Measurements from ENCODE around the gene PAGE4. TPM values are rescaled to one million over a fixed set of nuclear protein-coding genes. Genes with fewer than 3 reads are reported as not detected.

PAGE4 gene
- total and polyA plus RNA-seq, 2 of the 13 experiments (the other 11 are each of a cell fraction or from before 2014, with no cell fraction given): 1.1 TPM; not detected in 1

DNA sequence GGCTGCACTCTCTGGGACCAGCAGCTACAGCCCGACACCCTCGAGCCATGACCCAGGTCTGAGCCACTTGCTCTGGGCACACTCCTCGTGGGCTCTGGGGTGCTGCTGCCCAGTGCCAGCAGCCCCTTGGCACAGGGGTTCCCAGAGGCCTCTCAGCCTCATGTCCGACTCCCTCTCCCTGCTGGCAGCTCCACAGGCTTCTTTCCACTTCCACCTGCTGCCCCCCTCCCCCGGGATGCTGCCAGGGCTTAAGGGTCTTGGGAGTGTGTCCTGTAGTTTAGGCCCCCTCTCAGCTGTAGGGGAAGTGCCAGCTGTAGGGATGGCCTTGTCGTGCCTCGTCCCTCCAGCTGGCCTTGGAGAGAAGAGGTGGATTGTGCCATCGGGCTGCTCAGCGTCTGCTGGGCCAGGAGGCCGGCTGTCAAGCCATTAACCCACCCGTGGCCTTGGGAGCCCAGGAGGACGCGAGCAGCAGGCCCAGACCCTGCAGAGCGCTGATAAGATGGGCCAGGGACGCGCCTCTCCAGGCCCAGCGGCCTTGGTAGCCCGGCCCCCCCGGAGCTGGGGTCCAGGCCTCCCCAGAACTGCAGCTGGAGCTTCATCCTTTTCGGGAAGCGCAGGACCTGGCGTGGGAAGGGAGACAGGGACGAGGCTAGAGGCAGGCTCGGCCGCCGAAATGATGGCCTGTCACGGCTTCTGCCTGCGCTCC lies 49.2 kb downstream of the PAGE4 start (continued):
- TF ChIP-seq, protein P1, sequence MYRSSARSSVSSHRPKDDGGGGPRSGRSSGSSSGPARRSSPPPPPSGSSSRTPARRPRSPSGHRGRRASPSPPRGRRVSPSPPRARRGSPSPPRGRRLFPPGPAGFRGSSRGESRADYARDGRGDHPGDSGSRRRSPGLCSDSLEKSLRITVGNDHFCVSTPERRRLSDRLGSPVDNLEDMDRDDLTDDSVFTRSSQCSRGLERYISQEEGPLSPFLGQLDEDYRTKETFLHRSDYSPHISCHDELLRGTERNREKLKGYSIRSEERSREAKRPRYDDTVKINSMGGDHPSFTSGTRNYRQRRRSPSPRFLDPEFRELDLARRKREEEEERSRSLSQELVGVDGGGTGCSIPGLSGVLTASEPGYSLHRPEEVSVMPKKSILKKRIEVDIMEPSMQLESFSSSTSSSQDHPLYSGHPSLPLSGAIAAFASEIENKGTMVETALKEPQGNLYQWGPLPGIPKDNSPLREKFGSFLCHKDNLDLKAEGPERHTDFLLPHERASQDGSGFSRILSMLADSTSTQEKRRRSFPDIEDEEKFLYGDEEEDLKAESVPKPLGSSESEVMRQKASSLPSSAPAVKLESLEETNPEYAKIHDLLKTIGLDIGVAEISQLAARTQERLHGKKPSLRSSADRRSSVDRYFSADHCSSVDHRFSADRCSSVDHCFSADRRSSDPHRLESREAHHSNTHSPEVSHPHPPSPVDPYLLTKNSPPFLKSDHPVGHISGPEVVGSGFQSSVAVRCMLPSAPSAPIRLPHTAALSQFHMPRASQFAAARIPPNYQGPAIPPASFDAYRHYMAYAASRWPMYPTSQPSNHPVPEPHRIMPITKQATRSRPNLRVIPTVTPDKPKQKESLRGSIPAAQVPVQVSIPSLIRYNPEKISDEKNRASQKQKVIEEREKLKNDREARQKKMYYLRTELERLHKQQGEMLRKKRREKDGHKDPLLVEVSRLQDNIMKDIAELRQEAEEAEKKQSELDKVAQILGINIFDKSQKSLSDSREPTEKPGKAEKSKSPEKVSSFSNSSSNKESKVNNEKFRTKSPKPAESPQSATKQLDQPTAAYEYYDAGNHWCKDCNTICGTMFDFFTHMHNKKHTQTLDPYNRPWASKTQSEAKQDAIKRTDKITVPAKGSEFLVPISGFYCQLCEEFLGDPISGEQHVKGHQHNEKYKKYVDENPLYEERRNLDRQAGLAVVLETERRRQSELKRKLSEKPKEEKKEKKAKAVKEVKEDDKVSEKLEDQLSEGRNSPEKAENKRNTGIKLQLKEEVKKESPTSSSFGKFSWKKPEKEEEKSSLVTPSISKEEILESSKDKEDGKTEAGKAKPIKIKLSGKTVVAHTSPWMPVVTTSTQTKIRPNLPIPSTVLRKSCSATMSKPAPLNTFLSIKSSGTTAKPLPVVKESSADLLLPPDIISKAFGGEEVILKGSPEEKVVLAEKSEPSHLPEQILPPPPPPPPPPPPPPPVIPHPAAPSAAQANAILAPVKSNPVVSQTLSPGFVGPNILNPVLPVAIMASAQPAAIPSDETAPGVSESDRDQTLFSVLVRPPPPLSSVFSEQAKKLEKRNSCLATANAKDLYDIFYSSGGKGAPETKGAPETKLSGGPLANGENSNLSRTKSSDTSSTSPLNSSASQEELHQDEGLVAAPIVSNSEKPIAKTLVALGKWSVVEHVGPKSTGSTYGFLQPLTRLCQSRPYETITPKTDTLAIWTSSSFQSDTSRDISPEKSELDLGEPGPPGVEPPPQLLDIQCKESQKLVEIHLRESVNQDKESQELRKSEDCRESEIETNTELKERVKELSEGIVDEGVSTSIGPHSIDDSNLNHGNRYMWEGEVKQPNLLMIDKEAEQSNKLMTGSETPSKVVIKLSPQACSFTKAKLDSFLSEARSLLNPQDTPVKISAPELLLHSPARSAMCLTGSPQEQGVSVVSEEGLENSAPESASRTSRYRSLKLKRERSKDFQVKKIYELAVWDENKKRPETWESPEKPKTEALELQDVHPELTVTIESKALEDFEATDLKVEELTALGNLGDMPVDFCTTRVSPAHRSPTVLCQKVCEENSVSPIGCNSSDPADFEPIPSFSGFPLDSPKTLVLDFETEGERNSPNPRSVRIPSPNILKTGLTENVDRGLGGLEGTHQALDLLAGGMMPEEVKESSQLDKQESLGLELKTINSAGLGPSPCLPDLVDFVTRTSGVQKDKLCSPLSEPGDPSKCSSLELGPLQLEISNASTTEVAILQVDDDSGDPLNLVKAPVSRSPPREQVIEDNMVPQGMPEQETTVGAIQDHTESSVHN (CRISPR knock-in tag; IDR thresholded peaks at IDR 0.05): no peak
- TF ChIP-seq ZNF850 (CRISPR knock-in tag; conservative IDR thresholded peaks at IDR 0.05) (no peak), ARHGAP35 (CRISPR knock-in tag; IDR thresholded peaks at IDR 0.05; ENCODE audit: borderline replicate concordance) (no peak), ZNF496 (CRISPR knock-in tag; IDR thresholded peaks at IDR 0.05; ENCODE audit: insufficient replicate concordance) (no peak), MAFG (CRISPR knock-in tag; IDR thresholded peaks at IDR 0.05) (no peak), KLF6 (CRISPR knock-in tag; IDR thresholded peaks at IDR 0.05) (no peak), RBM22 (optimal IDR thresholded peaks at IDR 0.05; ENCODE audit: low read length) (no peak), THAP11 (CRISPR knock-in tag; IDR thresholded peaks at IDR 0.05) (no peak), BHLHE40 (IDR thresholded peaks at IDR 0.05; ENCODE audit: low read length) (no peak), ZFP37 (CRISPR knock-in tag; IDR thresholded peaks at IDR 0.05; ENCODE audit: borderline replicate concordance) (no peak), HMG20A (CRISPR knock-in tag; IDR thresholded peaks at IDR 0.05; ENCODE audit: borderline replicate concordance) (no peak), ZNF235 (CRISPR knock-in tag; IDR thresholded peaks at IDR 0.05; ENCODE audit: borderline replicate concordance) (no peak), ZNF607 (CRISPR knock-in tag; IDR thresholded peaks at IDR 0.05; ENCODE audit: borderline replicate concordance) (peak; percentile 9; the same call in 1 of the 2 replicates), ZSCAN30 (CRISPR knock-in tag; IDR thresholded peaks at IDR 0.05) (no peak), KLF13 (CRISPR knock-in tag; IDR thresholded peaks at IDR 0.05) (no peak), NKX3-1 (CRISPR knock-in tag; IDR thresholded peaks at IDR 0.05) (no peak)
- TF ChIP-seq, protein P2, sequence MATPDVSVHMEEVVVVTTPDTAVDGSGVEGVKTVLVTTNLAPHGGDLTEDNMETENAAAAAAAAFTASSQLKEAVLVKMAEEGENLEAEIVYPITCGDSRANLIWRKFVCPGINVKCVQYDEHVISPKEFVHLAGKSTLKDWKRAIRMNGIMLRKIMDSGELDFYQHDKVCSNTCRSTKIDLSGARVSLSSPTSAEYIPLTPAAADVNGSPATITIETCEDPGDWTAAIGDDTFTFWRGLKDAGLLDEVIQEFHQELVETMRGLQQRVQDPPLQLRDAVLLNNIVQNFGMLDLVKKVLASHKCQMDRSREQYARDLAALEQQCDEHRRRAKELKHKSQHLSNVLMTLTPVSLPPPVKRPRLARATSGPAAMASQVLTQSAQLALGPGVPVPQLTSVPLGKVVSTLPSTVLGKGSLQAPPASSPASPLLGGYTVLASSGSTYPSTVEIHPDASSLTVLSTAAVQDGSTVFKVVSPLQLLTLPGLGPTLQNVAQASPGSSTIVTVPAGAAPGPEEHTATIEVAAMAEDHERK (CRISPR knock-in tag; IDR thresholded peaks at IDR 0.05; ENCODE audit: low read depth): no peak
- TF ChIP-seq, protein P3, sequence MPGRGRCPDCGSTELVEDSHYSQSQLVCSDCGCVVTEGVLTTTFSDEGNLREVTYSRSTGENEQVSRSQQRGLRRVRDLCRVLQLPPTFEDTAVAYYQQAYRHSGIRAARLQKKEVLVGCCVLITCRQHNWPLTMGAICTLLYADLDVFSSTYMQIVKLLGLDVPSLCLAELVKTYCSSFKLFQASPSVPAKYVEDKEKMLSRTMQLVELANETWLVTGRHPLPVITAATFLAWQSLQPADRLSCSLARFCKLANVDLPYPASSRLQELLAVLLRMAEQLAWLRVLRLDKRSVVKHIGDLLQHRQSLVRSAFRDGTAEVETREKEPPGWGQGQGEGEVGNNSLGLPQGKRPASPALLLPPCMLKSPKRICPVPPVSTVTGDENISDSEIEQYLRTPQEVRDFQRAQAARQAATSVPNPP (CRISPR knock-in tag; IDR thresholded peaks at IDR 0.05): no peak
- TF ChIP-seq, protein P4, sequence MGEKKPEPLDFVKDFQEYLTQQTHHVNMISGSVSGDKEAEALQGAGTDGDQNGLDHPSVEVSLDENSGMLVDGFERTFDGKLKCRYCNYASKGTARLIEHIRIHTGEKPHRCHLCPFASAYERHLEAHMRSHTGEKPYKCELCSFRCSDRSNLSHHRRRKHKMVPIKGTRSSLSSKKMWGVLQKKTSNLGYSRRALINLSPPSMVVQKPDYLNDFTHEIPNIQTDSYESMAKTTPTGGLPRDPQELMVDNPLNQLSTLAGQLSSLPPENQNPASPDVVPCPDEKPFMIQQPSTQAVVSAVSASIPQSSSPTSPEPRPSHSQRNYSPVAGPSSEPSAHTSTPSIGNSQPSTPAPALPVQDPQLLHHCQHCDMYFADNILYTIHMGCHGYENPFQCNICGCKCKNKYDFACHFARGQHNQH (CRISPR knock-in tag; IDR thresholded peaks at IDR 0.05): no peak
